ENCODE data around the gene KCNT1.
A peak's percentile ranks its signal among the peaks of the same experiment; 100 is the strongest.
"Not testable (repeated sequence)": the region's sequence is repeated elsewhere in the genome, so short reads cannot be mapped to it uniquely, and the experiment has no call there.

The KCNT1 gene

DNA sequence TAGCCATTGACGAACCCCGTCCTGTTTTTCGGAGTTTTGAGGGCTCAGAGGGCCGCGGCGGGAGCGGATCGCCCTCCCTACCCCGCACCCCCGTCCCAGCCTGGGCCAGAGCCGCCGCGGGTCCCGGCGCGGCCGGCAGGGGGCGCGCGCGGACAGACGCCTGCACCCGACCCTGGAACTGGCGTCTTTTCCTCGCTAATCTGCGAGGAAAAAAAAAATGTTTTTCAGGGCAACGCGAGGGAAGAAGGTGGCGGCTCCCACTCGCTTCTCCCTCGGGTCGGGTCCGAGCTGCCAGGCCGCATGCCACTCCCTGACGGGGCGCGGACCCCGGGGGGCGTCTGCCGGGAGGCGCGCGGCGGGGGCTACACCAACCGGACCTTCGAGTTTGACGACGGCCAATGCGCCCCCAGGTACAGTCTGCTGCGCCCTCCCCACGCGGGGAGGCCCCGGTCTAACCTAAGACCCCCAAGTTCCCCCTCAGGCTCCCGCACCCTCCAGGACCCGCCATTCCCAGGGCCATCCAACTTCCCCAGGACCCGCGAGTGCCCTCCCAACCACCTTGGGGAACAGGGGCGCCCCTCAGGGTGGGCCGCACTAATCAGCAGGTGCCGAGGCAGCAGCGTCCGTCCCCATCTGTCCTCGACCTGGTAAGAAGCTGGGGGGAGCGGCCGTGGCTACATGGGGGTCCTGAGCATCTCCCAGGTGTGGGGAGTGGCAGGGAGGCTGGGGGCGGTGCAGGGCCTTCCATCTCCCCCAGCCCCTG, at the start of gene KCNT1:
Gene KCNT1 (plus strand): TSS at position 227 of the 763 bp plus-strand sequence. CDS start 74 bp downstream, at position 301.
- DNase-seq (ENCODE audit: low read depth in 2 of 2), result peak; percentile 40 to 56

DNA sequence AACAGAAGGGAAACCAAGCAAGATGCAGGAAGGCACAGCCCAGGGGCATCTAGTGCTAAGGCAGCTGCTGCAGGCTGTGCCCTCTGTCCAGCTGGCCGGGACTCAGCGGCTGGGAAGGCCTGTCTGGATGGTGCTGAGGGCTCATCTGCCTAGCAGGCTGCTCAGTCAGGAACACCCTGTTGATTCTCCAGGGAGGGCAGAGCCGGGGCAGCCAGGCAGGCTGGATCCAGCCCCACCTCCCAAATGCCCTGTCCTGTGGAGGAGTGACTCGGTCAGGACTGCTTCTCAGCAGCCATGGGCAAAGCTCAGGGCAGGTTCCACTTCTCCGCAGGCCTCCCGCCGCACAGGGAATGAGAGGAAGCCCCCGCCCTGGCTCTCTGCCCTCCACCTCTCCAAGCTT, 46.7 kb upstream of the KCNT1 start:
- no peak for DNase-seq (ENCODE audit: low read depth in 2 of 2)

- DNase-seq (ENCODE audit: low read depth in 2 of 2), result no peak
These were observed 44.6 kb upstream of the KCNT1 start for GRCh38 chr9:135657416-135657815.

DNA sequence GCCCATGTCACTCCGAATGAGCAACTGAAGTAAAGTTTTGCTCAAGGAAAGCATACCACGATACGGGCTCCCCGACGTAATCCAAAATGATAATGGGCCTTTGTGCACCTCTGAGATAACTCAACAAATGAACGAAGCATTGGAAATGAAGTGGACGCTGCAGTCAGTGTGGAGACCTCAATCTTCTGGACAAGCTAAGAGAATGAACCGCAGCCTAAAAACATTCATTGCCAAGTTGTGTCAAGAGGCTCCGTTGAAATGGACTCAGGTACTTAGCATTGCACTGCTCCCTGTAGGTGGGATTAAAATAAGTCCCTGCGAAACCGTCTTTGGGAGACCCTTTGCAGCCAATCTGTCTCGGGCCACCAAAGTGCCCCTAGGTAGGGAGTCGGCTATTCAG, 42.7 kb upstream of the KCNT1 start:
- no peak for DNase-seq (ENCODE audit: low read depth in 2 of 2)

DNA sequence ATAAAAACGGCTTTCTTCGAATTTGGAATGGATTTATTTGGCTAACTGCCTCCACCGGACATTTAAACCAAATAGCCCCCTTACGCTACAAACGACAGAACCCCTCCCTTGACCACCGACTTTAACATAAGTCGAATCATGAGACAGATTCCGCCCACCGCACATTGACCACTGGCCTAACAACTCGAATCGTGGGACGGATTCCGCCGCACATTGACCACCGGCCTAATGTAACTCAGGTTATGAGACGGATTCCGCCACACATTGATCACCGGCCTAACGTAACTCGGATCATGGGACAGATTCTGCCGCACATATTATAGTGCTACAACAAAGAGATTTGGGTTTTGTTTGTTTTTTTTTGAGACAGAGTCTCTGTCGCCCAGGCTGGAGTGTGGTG, 41.6 kb upstream of the KCNT1 start:
- no peak for DNase-seq (ENCODE audit: low read depth in 2 of 2)

DNA sequence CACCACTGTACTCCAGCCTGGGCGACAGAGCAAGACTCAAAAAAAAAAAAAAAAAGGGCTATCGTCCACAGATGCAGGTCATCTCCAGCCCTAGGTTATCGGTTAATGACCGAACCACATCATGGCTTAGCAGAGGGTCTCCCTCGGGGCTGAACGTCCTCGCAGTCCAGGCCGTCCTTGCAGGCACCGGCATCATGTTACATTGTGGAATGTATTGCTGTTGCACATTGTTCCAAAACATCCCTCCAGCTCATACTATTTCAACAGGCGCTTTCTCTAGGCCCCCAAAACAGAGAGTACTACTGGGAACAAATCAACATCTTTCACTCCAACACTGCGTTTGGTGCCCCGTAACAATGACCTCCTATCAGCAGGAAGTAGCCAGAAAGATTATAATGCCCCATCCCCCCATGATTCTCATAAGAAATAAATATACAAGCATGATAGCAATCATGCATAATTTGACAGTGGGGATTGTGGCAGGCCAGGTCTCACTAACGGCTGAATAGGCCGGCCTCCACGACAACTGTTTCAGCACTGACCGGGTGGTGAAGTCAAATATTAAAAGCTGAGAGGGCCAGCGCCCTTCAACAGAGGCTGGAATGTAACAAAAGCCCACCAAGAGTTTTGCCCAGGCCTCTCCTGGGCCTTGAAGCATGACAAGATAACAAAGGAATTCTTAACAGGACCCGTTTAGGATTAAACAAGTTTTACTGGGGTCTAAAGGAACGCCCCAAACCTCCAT, 40.0 kb upstream of the KCNT1 start:
- DNase-seq (ENCODE audit: low read depth in 2 of 2), result no peak

DNA sequence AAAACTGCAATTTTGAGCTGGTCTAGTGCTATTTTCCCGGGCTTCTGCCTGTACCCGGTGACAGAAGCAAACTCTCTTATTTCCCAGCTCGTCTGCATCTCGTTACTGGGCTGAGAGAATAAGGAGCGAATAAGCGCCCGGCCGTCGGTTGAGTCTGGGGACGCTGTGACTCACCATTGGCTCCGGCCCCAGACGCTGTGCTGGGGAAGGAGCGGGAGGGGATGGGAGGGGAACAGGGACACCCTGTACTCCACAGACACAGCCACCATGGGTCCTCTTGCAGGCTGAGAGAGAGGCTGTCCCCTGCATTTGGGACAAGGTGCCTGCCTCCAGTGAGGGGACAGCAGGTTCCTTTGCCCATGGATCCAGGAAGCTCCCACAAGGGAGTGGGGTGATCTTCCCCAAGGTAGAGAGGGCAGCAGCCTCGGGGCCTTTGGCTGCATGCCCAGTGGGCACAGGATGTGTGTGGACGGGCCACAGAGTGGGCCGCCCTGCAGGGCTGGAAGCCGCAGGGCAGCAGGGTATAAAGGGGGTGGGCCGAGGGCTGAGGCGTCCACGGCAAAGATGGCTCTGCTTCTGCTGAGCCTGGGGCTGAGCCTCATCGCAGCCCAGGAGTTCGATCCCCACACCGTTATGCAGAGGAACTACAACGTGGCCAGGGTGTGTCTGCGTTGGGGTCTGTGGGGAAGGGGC, 39.1 kb upstream of the KCNT1 start, which contains the start of gene LCN9:
Gene LCN9 (plus strand): TSS at position 552 of the 693 bp plus-strand sequence. CDS start 13 bp downstream, at position 565.
- no peak for DNase-seq (ENCODE audit: low read depth in 2 of 2)

- no peak for DNase-seq (ENCODE audit: low read depth in 2 of 2)
These were observed 38.6 kb upstream of the KCNT1 start for GRCh38 chr9:135663451-135663770.

DNA sequence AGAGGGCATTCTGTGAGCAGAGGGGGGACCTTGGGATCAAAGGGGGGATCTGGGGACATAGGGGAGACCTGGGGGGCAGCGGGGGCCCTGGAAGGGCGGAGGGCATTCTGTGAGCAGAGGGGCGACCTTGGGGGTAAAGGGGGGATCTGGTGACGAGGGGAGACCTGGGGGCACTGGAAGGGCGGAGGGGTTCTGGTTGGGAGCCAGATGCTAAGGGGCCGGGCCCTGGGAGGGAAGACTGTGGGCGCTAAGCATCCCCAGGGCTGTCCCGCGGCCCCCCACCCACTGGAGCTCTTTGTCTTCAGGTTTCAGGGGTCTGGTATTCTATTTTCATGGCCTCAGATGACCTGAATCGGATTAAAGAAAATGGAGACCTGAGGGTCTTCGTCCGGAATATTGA, 38.1 kb upstream of the KCNT1 start:
- no peak for DNase-seq (ENCODE audit: low read depth in 2 of 2)

- DNase-seq (ENCODE audit: low read depth in 2 of 2), result no peak
These were observed 37.7 kb upstream of the KCNT1 start for GRCh38 chr9:135664266-135664665.

GRCh38 chr9:135664801-135665794, 36.9 kb upstream of the KCNT1 start:
- DNase-seq (ENCODE audit: low read depth in 2 of 2), result no peak

DNA sequence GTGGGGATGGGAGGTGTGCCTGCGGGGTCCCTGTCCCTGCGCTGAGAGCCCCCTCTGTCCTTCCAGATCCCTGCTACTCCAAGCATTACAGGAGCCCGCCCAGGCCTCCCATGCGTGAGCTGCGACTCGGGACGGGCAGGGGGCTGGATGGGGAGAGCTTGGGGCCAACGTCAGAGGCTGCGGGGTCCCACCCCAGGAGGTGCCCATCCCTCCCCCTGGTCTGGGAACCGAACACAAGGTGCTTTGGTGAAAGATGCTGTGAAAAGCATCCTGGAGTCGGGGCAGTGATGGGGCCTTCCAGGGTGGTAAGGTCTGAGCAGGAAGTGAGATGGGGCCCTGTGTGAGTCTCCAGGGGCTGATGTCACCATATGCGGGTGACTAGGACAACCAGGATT, 36.2 kb upstream of the KCNT1 start:
- no peak for DNase-seq (ENCODE audit: low read depth in 2 of 2)

DNA sequence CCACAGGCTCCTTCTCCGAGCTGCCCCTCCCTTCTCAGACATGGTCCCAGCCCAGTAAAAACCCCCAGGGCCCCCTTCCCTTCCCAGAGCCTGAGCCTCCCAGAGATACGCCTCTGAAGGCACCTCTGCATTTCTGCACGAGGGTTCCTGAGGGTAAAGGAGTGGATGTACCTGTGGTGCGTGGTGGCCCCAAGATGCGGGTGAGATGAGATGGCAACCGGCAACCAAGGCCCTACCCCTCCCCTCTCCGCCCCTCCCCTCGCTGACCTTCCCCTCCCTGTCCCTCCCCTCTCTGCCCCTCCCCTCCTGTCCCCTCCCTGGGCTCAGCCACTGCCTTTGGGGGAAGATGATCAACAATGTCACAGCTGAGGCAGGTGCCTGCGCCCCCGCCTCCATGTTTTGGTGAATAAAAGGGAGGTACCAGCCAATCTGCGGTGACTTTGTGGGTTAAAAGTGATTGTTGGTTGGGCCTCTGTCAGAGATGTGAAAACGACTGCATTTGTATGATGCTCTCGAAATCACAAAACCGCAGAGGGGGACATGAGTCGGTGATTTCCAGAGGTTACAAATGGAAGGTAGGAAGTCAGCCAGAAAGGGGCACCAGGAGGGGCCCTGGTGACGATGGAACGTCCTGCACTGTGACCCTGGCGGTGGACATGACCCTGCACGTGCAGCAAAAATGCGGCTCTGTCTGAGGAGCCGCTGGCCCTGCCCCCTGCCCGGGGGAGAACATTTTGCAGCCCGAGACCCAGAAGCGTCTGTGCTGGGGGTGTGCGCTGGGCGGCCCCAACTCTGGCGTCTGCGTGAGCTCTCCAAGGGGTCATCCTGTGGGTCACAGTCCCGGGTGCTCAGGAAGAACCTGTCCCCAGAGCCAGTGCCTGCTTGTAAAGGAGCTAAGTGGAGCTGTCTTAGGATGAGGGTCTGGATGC, 35.2 kb upstream of the KCNT1 start:
- no peak for DNase-seq (ENCODE audit: low read depth in 2 of 2)

DNA sequence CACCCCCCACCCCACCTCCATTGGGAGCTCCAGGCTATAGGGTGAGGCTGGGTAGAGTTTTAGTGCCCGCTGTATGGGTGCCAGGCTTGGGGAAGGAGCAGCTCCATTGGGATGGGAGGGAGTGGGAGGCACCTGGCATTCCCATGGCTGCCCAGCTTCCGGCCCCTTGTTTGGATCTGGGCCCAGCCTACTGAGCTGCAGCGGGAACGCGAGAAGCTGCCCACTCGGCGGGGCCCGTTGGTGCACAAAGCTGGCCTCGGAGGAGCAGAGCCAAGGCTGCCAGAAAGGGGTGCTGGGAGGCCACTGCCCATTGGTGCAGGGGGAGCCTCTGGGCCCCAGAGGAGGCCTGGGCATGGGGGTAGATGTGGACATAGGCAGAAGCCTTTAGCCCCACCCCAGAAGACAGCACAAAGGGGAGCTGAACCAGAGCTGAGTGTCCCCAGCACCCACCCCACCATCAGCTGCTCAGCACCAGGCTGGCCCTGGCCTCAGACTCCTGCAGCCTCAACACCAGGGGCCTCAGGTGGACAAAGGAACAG, 34.5 kb upstream of the KCNT1 start:
- no peak for DNase-seq (ENCODE audit: low read depth in 2 of 2)

- DNase-seq (ENCODE audit: low read depth in 2 of 2), result not testable (repeated sequence)
These were observed 33.0 kb upstream of the KCNT1 start for GRCh38 chr9:135669018-135669417.

GRCh38 chr9:135669616-135670285, 32.2 kb upstream of the KCNT1 start:
- no peak for DNase-seq (ENCODE audit: low read depth in 2 of 2)

DNA sequence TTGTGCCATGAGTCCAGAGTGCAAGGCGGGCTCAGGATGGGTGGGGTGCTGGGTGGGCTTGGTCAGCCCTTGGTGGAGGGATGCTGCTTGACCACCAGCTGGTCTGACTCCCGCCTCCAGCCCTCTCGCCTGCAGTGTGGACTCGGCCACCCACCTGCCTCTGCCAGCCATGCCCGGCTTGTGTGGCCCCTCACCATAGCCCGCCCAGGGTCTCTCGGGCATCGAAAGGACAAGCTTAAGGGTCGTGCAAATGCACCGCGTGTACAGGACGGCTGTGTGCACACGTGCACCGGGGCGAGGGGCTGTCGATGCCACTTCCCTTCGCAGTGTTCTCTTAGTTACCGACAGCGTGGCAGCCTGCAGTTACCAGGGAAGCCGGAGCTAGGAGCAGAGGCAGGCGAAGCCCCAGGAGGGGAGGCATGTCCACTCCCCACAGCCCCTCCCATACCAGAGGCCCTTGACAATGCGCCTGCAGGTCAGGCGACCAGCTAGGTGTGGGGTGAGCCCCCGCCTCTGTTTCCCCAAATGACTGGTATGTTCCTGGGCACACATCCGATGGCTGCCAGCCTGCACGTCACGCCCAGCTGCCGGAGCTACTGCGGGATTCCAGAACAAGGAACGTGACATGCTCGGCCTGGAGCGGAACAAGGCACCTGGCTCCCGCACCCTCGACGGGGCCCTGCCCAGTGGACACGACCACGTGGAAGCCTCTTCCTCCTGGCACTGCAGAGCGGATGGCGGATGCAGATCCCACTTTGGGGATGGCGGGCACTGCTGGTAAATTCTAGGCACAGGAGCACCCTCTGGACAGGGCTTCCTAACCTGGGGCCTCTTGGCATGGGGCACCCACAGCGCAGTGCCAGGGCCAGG, 31.0 kb upstream of the KCNT1 start:
- DNase-seq (ENCODE audit: low read depth in 2 of 2), result no peak

- DNase-seq (ENCODE audit: low read depth in 2 of 2), result no peak
These were observed 30.4 kb upstream of the KCNT1 start for GRCh38 chr9:135671591-135672041.
